IMR-90 (cell line): ENCODE results near the gene LGALSL.

Experiments
- CTCF ChIP-seq: conservative IDR thresholded peaks from 2 replicates; pipeline ENCODE4 v1.5.1; 2012; ENCODE audit warnings: mild to moderate bottlenecking, low read depth, low read length, improper control_type of control experiment
- NFE2L2 ChIP-seq: fragments of 150-350 bp; IDR thresholded peaks from 2 replicates; pipeline ENCODE4 v1.6.1; 2016; ENCODE audit warnings: low read depth, mild to moderate bottlenecking, low read length
- POLR2A ChIP-seq: IDR thresholded peaks from 2 replicates; pipeline ENCODE4 v1.6.1; 2012; ENCODE audit warnings: mild to moderate bottlenecking, low read depth, low read length
- RAD21 ChIP-seq: IDR thresholded peaks from 2 replicates; pipeline ENCODE4 v1.6.1; 2012; ENCODE audit warnings: low read length, improper control_type of control experiment

GRCh38 chr2:64447317-64448040 lies 6.5 kb upstream of the LGALSL start:
- TF ChIP-seq CTCF = no peak
- TF ChIP-seq POLR2A = no peak
- no peak for TF ChIP-seq NFE2L2
- TF ChIP-seq RAD21 = no peak
